GM10248 (cell line): ENCODE results near the gene BABAM2.

Experiments
- CTCF ChIA-PET: fragments of 300-600 bp; sonication (Branson Sonifier 250); formaldehyde crosslinking; extraction: SDS; loops from one replicate; lab custom pipeline; 2021; ENCODE audit warnings: antibody characterized with exemption; lab: Yijun Ruan, JAX
- POLR2A ChIA-PET: fragments of 350-650 bp; sonication (Branson Sonifier 250); formaldehyde crosslinking; extraction: SDS; loops from one replicate; lab custom pipeline; 2020; ENCODE audit warnings: antibody characterized with exemption; lab: Yijun Ruan, JAX
- DNase-seq: peaks from one replicate; pipeline ENCODE4 v3.0.0; 2012; ENCODE audit errors: extremely low spot score
- TF ChIP-seq, protein P1 (sequence below): IDR thresholded peaks from 2 replicates; pipeline ENCODE4 v1.5.1; 2012; ENCODE audit warnings: mild to moderate bottlenecking, low read depth; ENCODE audit errors: extremely low read depth, missing control alignments, control extremely low read depth

BABAM2 gene

DNA sequence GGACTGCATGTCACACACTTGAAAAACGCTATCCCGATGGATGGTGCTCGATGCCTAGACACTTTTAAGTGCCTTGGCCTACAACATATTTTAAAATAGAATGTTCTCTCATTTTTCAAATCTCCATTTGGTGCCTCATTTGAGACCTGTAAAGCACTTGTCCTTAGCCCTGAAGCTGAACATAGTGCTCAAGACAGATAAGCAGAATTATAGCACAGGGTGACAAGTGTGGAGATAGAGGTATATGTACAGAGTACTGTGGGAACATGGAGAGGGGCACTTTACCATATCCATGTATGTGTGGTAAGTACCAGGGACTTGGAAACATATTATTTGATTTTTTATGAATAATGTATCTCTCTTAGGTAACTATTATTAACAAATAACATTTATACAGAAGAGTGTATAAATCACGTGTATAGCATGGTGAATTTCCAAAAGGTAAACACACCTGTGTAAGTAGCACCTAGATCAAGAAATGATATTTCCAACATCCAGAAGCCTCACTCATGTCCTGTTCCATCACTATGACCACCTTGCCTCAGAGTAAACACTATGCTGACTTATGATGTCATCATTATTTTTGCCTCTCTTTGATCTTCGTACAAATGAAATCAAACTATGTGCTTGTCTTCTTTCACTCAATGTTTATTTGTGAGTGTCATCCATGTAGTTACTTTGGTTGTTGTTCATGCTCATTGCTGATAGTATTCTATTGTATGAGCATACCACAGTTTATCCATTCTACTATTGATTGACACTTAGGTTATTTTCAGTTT lies 103.6 kb downstream of the BABAM2 start:
- POLR2A ChIA-PET, result no interaction called here
- CTCF ChIA-PET, result no interaction called here
- no peak for DNase-seq
- TF ChIP-seq, protein P1, sequence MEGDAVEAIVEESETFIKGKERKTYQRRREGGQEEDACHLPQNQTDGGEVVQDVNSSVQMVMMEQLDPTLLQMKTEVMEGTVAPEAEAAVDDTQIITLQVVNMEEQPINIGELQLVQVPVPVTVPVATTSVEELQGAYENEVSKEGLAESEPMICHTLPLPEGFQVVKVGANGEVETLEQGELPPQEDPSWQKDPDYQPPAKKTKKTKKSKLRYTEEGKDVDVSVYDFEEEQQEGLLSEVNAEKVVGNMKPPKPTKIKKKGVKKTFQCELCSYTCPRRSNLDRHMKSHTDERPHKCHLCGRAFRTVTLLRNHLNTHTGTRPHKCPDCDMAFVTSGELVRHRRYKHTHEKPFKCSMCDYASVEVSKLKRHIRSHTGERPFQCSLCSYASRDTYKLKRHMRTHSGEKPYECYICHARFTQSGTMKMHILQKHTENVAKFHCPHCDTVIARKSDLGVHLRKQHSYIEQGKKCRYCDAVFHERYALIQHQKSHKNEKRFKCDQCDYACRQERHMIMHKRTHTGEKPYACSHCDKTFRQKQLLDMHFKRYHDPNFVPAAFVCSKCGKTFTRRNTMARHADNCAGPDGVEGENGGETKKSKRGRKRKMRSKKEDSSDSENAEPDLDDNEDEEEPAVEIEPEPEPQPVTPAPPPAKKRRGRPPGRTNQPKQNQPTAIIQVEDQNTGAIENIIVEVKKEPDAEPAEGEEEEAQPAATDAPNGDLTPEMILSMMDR, result no peak

DNA sequence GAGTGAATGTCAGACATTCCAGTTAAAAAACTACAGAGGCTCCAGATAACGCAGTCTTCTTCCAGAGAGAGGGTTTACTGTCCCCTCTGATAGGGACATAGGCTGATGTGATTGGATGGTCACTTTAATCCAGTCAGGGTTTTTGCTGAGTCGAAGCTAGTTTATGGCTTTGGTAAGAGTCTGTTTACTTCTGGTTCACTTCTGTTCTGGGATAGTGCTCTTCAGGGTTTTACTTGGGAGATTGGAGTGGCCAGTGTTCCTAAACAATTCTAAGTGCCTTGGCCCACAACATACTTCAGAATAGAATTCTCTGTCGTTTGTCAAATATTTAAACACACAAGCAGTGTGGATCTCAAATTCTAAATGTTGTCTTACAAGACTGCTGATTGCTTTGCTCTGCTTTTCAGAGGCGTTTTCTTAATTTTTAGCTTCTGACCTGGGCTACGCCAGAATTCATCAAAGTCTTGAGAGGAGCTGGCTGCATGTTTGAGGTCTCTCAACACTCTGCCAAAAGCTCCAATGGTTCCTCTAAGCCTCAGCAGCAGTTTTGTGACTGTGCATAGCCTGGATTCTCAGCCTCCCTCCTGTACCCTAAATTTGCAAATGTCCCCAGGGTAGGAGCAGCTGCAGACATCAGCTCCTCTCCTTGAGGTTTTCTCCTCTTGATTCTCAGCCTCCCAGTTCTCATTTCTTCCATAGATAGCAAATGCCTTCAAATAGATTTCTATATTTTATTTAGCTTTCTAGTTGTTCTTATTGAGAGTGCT lies 105.8 kb downstream of the BABAM2 start:
- POLR2A ChIA-PET, result no interaction called here

DNA sequence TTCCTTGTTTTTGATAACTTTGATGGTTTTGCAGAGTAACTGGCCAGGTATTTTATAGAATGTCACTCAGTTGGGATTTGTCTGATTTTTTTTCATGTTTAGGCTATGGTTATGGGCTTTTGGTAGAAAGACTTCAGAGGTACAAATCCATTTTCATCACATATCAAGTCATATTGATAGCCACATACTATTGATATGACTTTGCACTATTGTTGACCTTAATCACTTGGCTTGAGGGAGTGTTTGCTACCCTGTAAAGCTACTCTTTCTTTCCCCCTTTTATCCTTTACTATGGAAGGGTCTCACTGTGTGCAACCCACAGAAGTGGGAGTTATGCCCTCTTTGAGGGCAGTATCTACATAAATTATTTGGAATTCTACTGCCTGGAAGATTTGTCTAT lies 109.8 kb downstream of the BABAM2 start:
- TF ChIP-seq, protein P1, result no peak
- ChIA-PET POLR2A (no interaction called here), CTCF (no interaction called here)
- no peak for DNase-seq

More for the DNA sequence above, 105.8 kb downstream of the BABAM2 start:
- TF ChIP-seq, protein P1, result no peak
- CTCF ChIA-PET, result interaction anchor here (0.8 to 1.8 kb wide), 5 partner anchors 10 to 23 kb away, joined by 3 to 5 read pairs (median 4); no protein-coding TSS in a partner anchor
- DNase-seq, result no peak

DNA sequence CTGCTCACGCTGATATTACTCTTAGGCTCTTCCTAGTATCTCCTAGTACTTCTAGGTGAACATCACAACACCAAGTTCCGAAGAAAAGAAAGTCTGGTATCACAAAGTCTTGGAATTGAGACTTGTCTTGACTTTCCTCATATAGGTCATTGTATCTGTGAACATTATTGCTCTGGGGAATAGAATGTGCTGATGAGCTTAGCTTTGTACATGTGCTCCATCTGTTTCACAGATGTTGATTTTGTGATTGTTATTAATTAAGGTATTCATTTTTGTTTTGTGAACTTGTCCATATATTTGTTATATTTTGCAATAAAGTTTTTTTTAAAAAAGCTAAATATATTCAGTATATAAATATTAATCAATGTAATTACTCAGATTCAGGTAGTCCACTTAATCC lies 111.7 kb downstream of the BABAM2 start:
- ChIA-PET CTCF (interaction anchor here (1.3 kb wide), 1 partner anchor 62 kb away, joined by 3 read pairs; no protein-coding TSS in a partner anchor), POLR2A (no interaction called here)
- TF ChIP-seq, protein P1, result no peak
- DNase-seq, result no peak

- TF ChIP-seq, protein P1, result no peak
- POLR2A ChIA-PET, result no interaction called here
- CTCF ChIA-PET, result interaction anchor here (2.0 kb wide), 1 partner anchor 19 kb away, joined by 4 read pairs; no protein-coding TSS in a partner anchor
- no peak for DNase-seq
Observed at GRCh38 chr2:28004086-28004485, 113.6 kb downstream of the BABAM2 start.

GRCh38 chr2:28009732-28010131 lies 119.2 kb downstream of the BABAM2 start:
- no peak for DNase-seq
- TF ChIP-seq, protein P1, result no peak
- POLR2A ChIA-PET, result no interaction called here
- CTCF ChIA-PET, result interaction anchor here (1.1 to 1.3 kb wide), 2 partner anchors 14 to 28 kb away, joined by 3 to 5 read pairs; no protein-coding TSS in a partner anchor
